WTC11 (cell line): ENCODE results near the gene EMD. TPM values are rescaled to one million over a fixed set of nuclear protein-coding genes. Genes with fewer than 3 reads are reported as not detected.

Experiments used
- ATAC-seq: fragments of 200-7000 bp; cut with Tn5 transposase; 2 replicates; pipeline ENCODE4 v1.10.0; 2021; ENCODE audit warnings: mild to moderate bottlenecking, moderate library complexity
- CTCF ChIA-PET: fragments of 300-600 bp; sonication (Branson Sonifier 250); formaldehyde crosslinking; loops from one replicate; lab custom pipeline; 2021; ENCODE audit warnings: antibody characterized with exemption; lab: Charles Lee
- POLR2A ChIA-PET: fragments of 350-600 bp; sonication (Branson Sonifier 250); formaldehyde crosslinking; loops from one replicate; lab custom pipeline; 2021; ENCODE audit warnings: antibody characterized with exemption; lab: Charles Lee
- DNase-seq: peaks from one replicate; pipeline ENCODE4 v3.0.0; 2021; ENCODE audit warnings: low spot score
- H3K27ac Mint-ChIP-seq: 2 replicates; pipeline ENCODE4 v1.8.0; 2021; ENCODE audit warnings: mixed read lengths
- H3K27me3 Mint-ChIP-seq: 2 replicates; pipeline ENCODE4 v1.8.0; 2021; ENCODE audit warnings: low read depth, mild to moderate bottlenecking, moderate library complexity, mixed read lengths
- H3K36me3 Mint-ChIP-seq: 2 replicates; pipeline ENCODE4 v1.8.0; 2021; ENCODE audit warnings: mixed read lengths
- H3K4me1 Mint-ChIP-seq: 2 replicates; pipeline ENCODE4 v1.8.0; 2022; ENCODE audit warnings: mixed read lengths
- H3K4me3 Mint-ChIP-seq: 2 replicates; pipeline ENCODE4 v1.8.0; 2021; ENCODE audit warnings: mild to moderate bottlenecking, moderate library complexity, mixed read lengths
- H3K9me3 Mint-ChIP-seq: 2 replicates; pipeline ENCODE4 v1.8.0; 2021; ENCODE audit warnings: mixed read lengths
- CREM ChIP-seq: sonication (generic); formaldehyde crosslinking; IDR thresholded peaks from 2 replicates; pipeline ENCODE4 v1.8.1; 2022; ENCODE audit warnings: mild to moderate bottlenecking, missing genetic modification reagents, moderate library complexity
- GTF2I ChIP-seq: fragments of 250-450 bp; sonication (Bioruptor Pico); conservative IDR thresholded peaks from 2 replicates; pipeline ENCODE4 v1.4.0; 2021; ENCODE audit warnings: mild to moderate bottlenecking
- JAZF1 ChIP-seq: fragments of 250-450 bp; sonication (Bioruptor Pico); IDR thresholded peaks from 2 replicates; pipeline ENCODE4 v1.9.0; 2021; ENCODE audit warnings: moderate library complexity, mild to moderate bottlenecking, inconsistent platforms
- JUN ChIP-seq: sonication (generic); formaldehyde crosslinking; IDR thresholded peaks from 2 replicates; pipeline ENCODE4 v1.8.0; 2023; ENCODE audit warnings: mild to moderate bottlenecking, missing genetic modification reagents
- SP1 ChIP-seq: sonication (generic); formaldehyde crosslinking; conservative IDR thresholded peaks from 2 replicates; pipeline ENCODE4 v1.8.1; 2022; ENCODE audit warnings: missing genetic modification reagents
- ZBTB21 ChIP-seq: sonication (generic); formaldehyde crosslinking; IDR thresholded peaks from 2 replicates; pipeline ENCODE4 v1.8.1; 2023; ENCODE audit warnings: mild to moderate bottlenecking, missing genetic modification reagents, borderline replicate concordance
- ZNF423 ChIP-seq: fragments of 250-450 bp; sonication (Bioruptor Pico); IDR thresholded peaks from 2 replicates; pipeline ENCODE4 v2.1.2; 2022; ENCODE audit warnings: mild to moderate bottlenecking, moderate library complexity
- total RNA-seq: library from RNA; stranded (reverse); gene quantifications from 3 replicates; pipeline ENCODE4 v1.2.3, GENCODE V29; 2021
- TF ChIP-seq, protein P1 (sequence below): sonication (generic); formaldehyde crosslinking; IDR thresholded peaks from 2 replicates; pipeline ENCODE4 v1.8.1; 2023; ENCODE audit warnings: mild to moderate bottlenecking, missing genetic modification reagents
- TF ChIP-seq, protein P2 (sequence below): sonication (generic); formaldehyde crosslinking; IDR thresholded peaks from 2 replicates; pipeline ENCODE4 v1.8.1; 2023; ENCODE audit warnings: mild to moderate bottlenecking, missing genetic modification reagents, moderate library complexity
- TF ChIP-seq, protein P3 (sequence below): sonication (generic); formaldehyde crosslinking; IDR thresholded peaks from 2 replicates; pipeline ENCODE4 v1.8.0; 2022; ENCODE audit warnings: mild to moderate bottlenecking, missing genetic modification reagents
- TF ChIP-seq, protein P4 (sequence below): fragments of 250-450 bp; sonication (Bioruptor Pico); IDR thresholded peaks from 2 replicates; pipeline ENCODE4 v1.9.0; 2021; ENCODE audit warnings: mild to moderate bottlenecking, borderline replicate concordance
- TF ChIP-seq, protein P5 (sequence below): sonication (generic); formaldehyde crosslinking; IDR thresholded peaks from 2 replicates; pipeline ENCODE4 v1.8.1; 2023; ENCODE audit warnings: mild to moderate bottlenecking, moderate library complexity, missing genetic modification reagents

The EMD gene
- total RNA-seq, 1 experiment from 2014 or later: 78.3 TPM

DNA sequence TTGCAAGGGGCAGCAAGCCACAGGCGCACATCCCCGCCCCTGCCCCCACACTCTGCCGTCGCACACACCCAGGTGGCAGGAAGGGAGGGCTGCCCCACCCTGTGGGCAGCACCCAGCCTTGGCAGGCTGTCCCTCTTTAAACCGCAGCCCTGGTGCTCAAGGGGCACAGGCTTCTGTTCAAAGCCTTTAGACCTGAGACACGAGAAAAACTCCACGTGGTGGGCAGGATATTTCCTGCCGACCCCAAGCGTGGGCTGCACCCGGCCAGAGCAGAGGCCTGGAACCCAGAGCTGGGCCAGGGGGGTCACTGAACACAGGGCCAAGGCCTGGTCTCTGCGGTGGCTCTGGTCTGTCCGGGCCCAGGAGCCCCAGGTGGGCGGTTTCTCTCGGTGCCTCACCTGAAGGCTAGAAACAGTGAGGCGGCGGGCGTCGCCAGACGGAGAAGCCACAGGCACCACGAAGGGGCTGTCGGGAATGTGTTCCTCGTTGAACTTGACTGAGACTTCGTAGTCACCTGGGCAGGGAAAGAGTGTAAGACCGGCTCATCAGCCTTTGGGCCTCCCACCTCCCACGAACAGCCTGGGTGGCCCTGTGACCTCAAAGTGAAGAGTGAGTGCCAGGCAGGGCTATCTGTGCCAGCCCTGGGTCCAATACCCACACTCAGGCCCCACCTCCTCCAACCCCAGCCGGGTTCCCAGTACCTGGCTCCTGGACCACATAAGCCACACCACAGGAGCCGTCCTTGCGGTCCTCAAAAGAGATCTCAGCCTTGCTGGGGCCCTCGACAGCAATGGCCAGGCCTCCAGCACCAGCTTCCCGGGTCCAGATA lies 27.7 kb upstream of the EMD start (continued):
- TF ChIP-seq, protein P1, sequence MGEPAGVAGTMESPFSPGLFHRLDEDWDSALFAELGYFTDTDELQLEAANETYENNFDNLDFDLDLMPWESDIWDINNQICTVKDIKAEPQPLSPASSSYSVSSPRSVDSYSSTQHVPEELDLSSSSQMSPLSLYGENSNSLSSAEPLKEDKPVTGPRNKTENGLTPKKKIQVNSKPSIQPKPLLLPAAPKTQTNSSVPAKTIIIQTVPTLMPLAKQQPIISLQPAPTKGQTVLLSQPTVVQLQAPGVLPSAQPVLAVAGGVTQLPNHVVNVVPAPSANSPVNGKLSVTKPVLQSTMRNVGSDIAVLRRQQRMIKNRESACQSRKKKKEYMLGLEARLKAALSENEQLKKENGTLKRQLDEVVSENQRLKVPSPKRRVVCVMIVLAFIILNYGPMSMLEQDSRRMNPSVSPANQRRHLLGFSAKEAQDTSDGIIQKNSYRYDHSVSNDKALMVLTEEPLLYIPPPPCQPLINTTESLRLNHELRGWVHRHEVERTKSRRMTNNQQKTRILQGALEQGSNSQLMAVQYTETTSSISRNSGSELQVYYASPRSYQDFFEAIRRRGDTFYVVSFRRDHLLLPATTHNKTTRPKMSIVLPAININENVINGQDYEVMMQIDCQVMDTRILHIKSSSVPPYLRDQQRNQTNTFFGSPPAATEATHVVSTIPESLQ: no peak
- no peak for TF ChIP-seq ZBTB21 (CRISPR knock-in tag)

DNA sequence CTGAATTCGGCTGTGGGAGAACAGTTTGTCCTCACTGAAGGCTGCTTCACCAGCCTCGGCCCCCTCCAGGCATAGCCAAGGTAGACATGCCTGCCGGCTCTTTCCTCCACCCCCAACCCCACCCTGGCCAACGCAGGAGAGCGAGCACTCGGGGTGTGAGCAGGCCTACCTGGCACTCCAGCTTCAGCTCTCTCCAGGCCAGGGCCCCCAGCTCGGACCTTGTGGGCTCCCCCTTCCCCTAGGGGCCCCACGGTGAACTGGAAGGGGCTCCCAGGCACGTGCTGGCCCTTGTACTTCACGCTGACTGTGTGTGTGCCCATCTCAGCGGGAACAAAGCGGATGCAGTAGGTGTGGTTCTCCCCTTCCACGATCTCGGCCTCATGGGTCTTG lies 27.1 kb upstream of the EMD start:
- no peak for DNase-seq
- no peak overlapping the region for H3K4me3 Mint-ChIP-seq
- CTCF ChIA-PET: no interaction called here
- no peaks in the 10 kb centered on the region for H3K9me3 Mint-ChIP-seq
- H3K36me3 Mint-ChIP-seq: peaks cover 20% of the 10 kb centered on the region
- H3K27me3 Mint-ChIP-seq: no peaks in the 10 kb centered on the region
- H3K27ac Mint-ChIP-seq: no peak overlapping the region
- ATAC-seq: no peak
- H3K4me1 Mint-ChIP-seq: peaks cover 5% of the 10 kb centered on the region; the same call in 1 of the 2 replicates
- POLR2A ChIA-PET: no interaction called here
- TF ChIP-seq, protein P2, sequence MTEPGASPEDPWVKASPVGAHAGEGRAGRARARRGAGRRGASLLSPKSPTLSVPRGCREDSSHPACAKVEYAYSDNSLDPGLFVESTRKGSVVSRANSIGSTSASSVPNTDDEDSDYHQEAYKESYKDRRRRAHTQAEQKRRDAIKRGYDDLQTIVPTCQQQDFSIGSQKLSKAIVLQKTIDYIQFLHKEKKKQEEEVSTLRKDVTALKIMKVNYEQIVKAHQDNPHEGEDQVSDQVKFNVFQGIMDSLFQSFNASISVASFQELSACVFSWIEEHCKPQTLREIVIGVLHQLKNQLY (CRISPR knock-in tag): no peak
- TF ChIP-seq SP1: no peak
- TF ChIP-seq, protein P3, sequence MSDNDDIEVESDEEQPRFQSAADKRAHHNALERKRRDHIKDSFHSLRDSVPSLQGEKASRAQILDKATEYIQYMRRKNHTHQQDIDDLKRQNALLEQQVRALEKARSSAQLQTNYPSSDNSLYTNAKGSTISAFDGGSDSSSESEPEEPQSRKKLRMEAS: no peak
- TF ChIP-seq CREM (CRISPR knock-in tag): no peak
- no peak for TF ChIP-seq GTF2I (CRISPR knock-in tag)
- no peak for TF ChIP-seq JAZF1 (CRISPR knock-in tag)
- TF ChIP-seq, protein P4, sequence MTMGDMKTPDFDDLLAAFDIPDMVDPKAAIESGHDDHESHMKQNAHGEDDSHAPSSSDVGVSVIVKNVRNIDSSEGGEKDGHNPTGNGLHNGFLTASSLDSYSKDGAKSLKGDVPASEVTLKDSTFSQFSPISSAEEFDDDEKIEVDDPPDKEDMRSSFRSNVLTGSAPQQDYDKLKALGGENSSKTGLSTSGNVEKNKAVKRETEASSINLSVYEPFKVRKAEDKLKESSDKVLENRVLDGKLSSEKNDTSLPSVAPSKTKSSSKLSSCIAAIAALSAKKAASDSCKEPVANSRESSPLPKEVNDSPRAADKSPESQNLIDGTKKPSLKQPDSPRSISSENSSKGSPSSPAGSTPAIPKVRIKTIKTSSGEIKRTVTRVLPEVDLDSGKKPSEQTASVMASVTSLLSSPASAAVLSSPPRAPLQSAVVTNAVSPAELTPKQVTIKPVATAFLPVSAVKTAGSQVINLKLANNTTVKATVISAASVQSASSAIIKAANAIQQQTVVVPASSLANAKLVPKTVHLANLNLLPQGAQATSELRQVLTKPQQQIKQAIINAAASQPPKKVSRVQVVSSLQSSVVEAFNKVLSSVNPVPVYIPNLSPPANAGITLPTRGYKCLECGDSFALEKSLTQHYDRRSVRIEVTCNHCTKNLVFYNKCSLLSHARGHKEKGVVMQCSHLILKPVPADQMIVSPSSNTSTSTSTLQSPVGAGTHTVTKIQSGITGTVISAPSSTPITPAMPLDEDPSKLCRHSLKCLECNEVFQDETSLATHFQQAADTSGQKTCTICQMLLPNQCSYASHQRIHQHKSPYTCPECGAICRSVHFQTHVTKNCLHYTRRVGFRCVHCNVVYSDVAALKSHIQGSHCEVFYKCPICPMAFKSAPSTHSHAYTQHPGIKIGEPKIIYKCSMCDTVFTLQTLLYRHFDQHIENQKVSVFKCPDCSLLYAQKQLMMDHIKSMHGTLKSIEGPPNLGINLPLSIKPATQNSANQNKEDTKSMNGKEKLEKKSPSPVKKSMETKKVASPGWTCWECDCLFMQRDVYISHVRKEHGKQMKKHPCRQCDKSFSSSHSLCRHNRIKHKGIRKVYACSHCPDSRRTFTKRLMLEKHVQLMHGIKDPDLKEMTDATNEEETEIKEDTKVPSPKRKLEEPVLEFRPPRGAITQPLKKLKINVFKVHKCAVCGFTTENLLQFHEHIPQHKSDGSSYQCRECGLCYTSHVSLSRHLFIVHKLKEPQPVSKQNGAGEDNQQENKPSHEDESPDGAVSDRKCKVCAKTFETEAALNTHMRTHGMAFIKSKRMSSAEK (CRISPR knock-in tag): no peak

DNA sequence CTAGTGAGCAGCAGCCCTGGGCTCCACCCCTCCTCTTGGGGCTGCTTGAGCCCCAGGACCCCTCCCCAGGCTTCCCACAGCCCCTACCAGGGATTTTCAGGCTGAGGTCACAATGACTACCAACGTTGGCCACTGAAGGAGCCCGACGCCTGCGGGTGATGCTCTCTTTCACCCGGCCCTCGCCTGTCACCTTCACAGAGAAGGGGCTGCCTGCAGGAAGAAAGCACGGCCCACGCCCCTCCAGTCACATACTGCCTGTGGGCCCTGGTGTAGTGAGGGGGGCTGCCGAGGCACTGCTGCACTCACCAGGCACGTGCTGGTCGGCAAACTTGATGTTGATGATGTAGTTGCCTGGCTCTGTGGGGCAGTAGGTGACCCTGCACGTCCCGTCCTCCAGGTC lies 26.6 kb upstream of the EMD start:
- CTCF ChIA-PET: no interaction called here
- H3K27ac Mint-ChIP-seq: no peak overlapping the region

More for the DNA sequence above, 26.6 kb upstream of the EMD start:
- TF ChIP-seq, protein P5, sequence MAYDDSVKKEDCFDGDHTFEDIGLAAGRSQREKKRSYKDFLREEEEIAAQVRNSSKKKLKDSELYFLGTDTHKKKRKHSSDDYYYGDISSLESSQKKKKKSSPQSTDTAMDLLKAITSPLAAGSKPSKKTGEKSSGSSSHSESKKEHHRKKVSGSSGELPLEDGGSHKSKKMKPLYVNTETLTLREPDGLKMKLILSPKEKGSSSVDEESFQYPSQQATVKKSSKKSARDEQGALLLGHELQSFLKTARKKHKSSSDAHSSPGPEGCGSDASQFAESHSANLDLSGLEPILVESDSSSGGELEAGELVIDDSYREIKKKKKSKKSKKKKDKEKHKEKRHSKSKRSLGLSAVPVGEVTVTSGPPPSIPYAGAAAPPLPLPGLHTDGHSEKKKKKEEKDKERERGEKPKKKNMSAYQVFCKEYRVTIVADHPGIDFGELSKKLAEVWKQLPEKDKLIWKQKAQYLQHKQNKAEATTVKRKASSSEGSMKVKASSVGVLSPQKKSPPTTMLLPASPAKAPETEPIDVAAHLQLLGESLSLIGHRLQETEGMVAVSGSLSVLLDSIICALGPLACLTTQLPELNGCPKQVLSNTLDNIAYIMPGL (CRISPR knock-in tag): no peak
- no peak for TF ChIP-seq JUN (CRISPR knock-in tag)
- TF ChIP-seq ZNF423 (CRISPR knock-in tag): no peak
- POLR2A ChIA-PET: no interaction called here
- no peak for DNase-seq
- H3K36me3 Mint-ChIP-seq: peaks cover 22% of the 10 kb centered on the region
- H3K9me3 Mint-ChIP-seq: no peaks in the 10 kb centered on the region
- H3K4me3 Mint-ChIP-seq: no peak overlapping the region
- H3K27me3 Mint-ChIP-seq: no peaks in the 10 kb centered on the region
- no peak for ATAC-seq
- 0 out of 2 replicates have a peak, but pooled peaks cover under 1% of the 10 kb centered on the region for H3K4me1 Mint-ChIP-seq
